GM12878 (cell line): ENCODE measurements around the gene ZNF331. TPM values are rescaled to one million over a fixed set of nuclear protein-coding genes. Genes with fewer than 3 reads are reported as not detected.

ENCODE experiments used
- ATAC-seq: fragments of 200-7000 bp; cut with Tn5 transposase; 3 replicates; pipeline ENCODE4 v1.9.1; 2020; ENCODE audit warnings: mild to moderate bottlenecking, moderate library complexity
- BruUV-seq: library from RNA; stranded (reverse); fragments of 400-500 nt; replicated peaks from 2 replicates; lab custom pipeline; 2021; lab: Mats Ljungman, UMichigan
- CTCF ChIA-PET: fragments of 300-600 bp; sonication (Branson Sonifier 250); formaldehyde crosslinking; extraction: SDS; loops from one replicate; lab custom pipeline; 2021; ENCODE audit warnings: inconsistent platforms; lab: Yijun Ruan, JAX
- POLR2A ChIA-PET: fragments of 350-600 bp; formaldehyde crosslinking; extraction: SDS; loops from one replicate; lab custom pipeline; 2021; ENCODE audit warnings: inconsistent platforms; lab: Charles Lee
- RAD21 ChIA-PET: fragments of 300-600 bp; sonication (Branson Sonifier 250); formaldehyde crosslinking; loops from one replicate; lab custom pipeline; 2023; ENCODE audit warnings: antibody characterized with exemption; ENCODE audit not compliant: unreplicated experiment; lab: Charles Lee
- SMC1A ChIA-PET: fragments of 300-600 bp; sonication (Branson Sonifier 250); formaldehyde crosslinking; loops from one replicate; lab custom pipeline; 2023; ENCODE audit not compliant: unreplicated experiment, uncharacterized antibody; lab: Charles Lee
- DNase-seq: peaks from one replicate; pipeline ENCODE4 v3.0.0-alpha.2; 2011; ENCODE audit warnings: low read depth, low spot score
- FAIRE-seq: peaks from 3 replicates; lab custom pipeline; 2011; peaks lifted over from hg19 to GRCh38; lab: Jason Lieb, UNC
- H2AFZ ChIP-seq: 2 replicates; pipeline ENCODE4 v1.6.0; 2011; ENCODE audit warnings: low read depth, low read length, control low read depth; ENCODE audit not compliant: control insufficient read depth
- H3K27ac ChIP-seq: 2 replicates; pipeline ENCODE4 v1.5.1; 2011; ENCODE audit warnings: control low read depth; ENCODE audit not compliant: control insufficient read depth, insufficient read depth
- H3K27me3 ChIP-seq, 2 experiments: replicated peaks in 1 of 2; 2 replicates each; pipeline versions ENCODE4 v1.6.0 to v1.6.1; 2011; ENCODE audit warnings: low read length in 1 of 2; ENCODE audit not compliant: control insufficient read depth in 2 of 2, insufficient read depth in 2 of 2
- H3K36me3 ChIP-seq, 2 experiments: 2 replicates each; pipeline ENCODE4 v1.5.1; 2011; ENCODE audit warnings: low read length in 1 of 2; ENCODE audit not compliant: control insufficient read depth in 2 of 2, insufficient read depth in 2 of 2
- H3K4me1 ChIP-seq: 2 replicates; pipeline ENCODE4 v1.6.1; 2011; ENCODE audit warnings: mild to moderate bottlenecking, low read length, moderate library complexity, mixed read lengths; ENCODE audit not compliant: control insufficient read depth, insufficient read depth
- H3K4me2 ChIP-seq: 2 replicates; pipeline ENCODE4 v1.6.0; 2011; ENCODE audit warnings: control low read depth; ENCODE audit not compliant: control insufficient read depth, insufficient read depth
- H3K4me3 ChIP-seq: fragments of 200-600 bp; sonication (generic); 2 replicates; pipeline ENCODE4 v1.5.1; 2016
- H3K79me2 ChIP-seq: 2 replicates; pipeline ENCODE4 v1.6.0; 2011; ENCODE audit warnings: low read length; ENCODE audit not compliant: control insufficient read depth, insufficient read depth
- H3K9ac ChIP-seq: 2 replicates; pipeline ENCODE4 v1.8.0; 2011; ENCODE audit warnings: low read length, control low read depth, mixed read lengths; ENCODE audit not compliant: control insufficient read depth, insufficient read depth
- H3K9me3 ChIP-seq: replicated peaks from 3 replicates; pipeline ENCODE4 v1.5.1; 2011; ENCODE audit warnings: mild to moderate bottlenecking, low read length; ENCODE audit not compliant: control insufficient read depth, insufficient read depth
- H4K20me1 ChIP-seq: 2 replicates; pipeline ENCODE4 v1.6.0; 2011; ENCODE audit not compliant: control insufficient read depth, insufficient read depth
- ELK1 ChIP-seq: IDR thresholded peaks from 2 replicates; pipeline ENCODE4 v1.6.1; 2012; ENCODE audit warnings: low read depth, low read length, improper control_type of control experiment
- GABPA ChIP-seq: IDR thresholded peaks from 2 replicates; pipeline ENCODE4 v1.6.1; 2014; ENCODE audit warnings: antibody characterized with exemption, low read depth, mild to moderate bottlenecking, inconsistent platforms
- MEF2B ChIP-seq: fragments of 450-650 bp; IDR thresholded peaks from 2 replicates; pipeline ENCODE4 v1.6.1; 2018; ENCODE audit warnings: mild to moderate bottlenecking, moderate library complexity; ENCODE audit not compliant: partially characterized antibody, poor library complexity, severe bottlenecking
- MLLT1 ChIP-seq: fragments of 450-650 bp; IDR thresholded peaks from 2 replicates; pipeline ENCODE4 v1.6.1; 2016; ENCODE audit warnings: mild to moderate bottlenecking
- NKRF ChIP-seq: fragments of 450-650 bp; conservative IDR thresholded peaks from 2 replicates; pipeline ENCODE4 v1.6.1; 2017; ENCODE audit warnings: mild to moderate bottlenecking, moderate library complexity
- PAX8 ChIP-seq: fragments of 450-650 bp; IDR thresholded peaks from 2 replicates; pipeline ENCODE4 v1.6.1; 2017; ENCODE audit warnings: mild to moderate bottlenecking, moderate library complexity
- RB1 ChIP-seq: fragments of 450-650 bp; formaldehyde crosslinking; IDR thresholded peaks from 2 replicates; pipeline ENCODE4 v1.6.1; 2017; ENCODE audit warnings: mild to moderate bottlenecking, borderline replicate concordance
- SMC3 ChIP-seq: IDR thresholded peaks from 2 replicates; pipeline ENCODE4 v1.6.1; 2011; ENCODE audit warnings: low read length, improper control_type of control experiment, borderline replicate concordance
- SREBF1 ChIP-seq: IDR thresholded peaks from 2 replicates; pipeline ENCODE4 v1.6.1; 2012; ENCODE audit warnings: mild to moderate bottlenecking, low read length
- ZNF384 ChIP-seq: IDR thresholded peaks from 2 replicates; pipeline ENCODE4 v1.6.1; 2012; ENCODE audit warnings: low read depth, mild to moderate bottlenecking, low read length, improper control_type of control experiment, borderline replicate concordance
- ZNF622 ChIP-seq: fragments of 450-650 bp; IDR thresholded peaks from 2 replicates; pipeline ENCODE4 v1.6.1; 2017; ENCODE audit warnings: mild to moderate bottlenecking, inconsistent platforms
- ZSCAN29 ChIP-seq: fragments of 450-650 bp; IDR thresholded peaks from 2 replicates; pipeline ENCODE4 v1.6.1; 2017; ENCODE audit warnings: mild to moderate bottlenecking, moderate library complexity
- WGBS: methylation state at CpG from one replicate; pipeline ENCODE4 v1.1.6; 2016; ENCODE audit warnings: low lambda C conversion rate; ENCODE audit not compliant: insufficient replicate concordance, insufficient coverage; ENCODE audit errors: missing lambda C conversion rate; 5-methylcytosine and 5-hydroxymethylcytosine counted together
- in situ Hi-C: fragments of 300-500 bp; cut with MboI; formaldehyde crosslinking; loops from 9 replicates; pipeline ENCODE4 v1.14.3; 2018; ENCODE audit warnings: mixed read lengths
- intact Hi-C: fragments of 100-400 bp; cut with micrococcal nuclease; formaldehyde crosslinking; loops from one replicate; pipeline ENCODE4 v1.14.2; 2022; ENCODE audit not compliant: unreplicated experiment
- polyA plus RNA-seq, 11 experiments: library from polyadenylated mRNA; depleted of rRNA in 4 of 11; unstranded in 6 of 11; stranded (reverse) in 5 of 11; fragments of >200 nt; fragmentation: Nextera tagmentation in 4 of 11; fragmentation: Illumina TruSeq in 1 of 11; extraction: Ambion mirVana in 4 of 11; extraction: Trizol in 1 of 11; gene quantifications; 1 replicate in 1 of 11; 2 replicates in 10 of 11; pipeline versions ENCODE4 v1.2.1 to v1.2.3, GENCODE V29; 2011 to 2016; ENCODE audit warnings: inconsistent platforms in 2 of 11, missing spikeins in 2 of 11, low read depth in 1 of 11
- total RNA-seq, 4 experiments: library from RNA; depleted of rRNA in 3 of 4; stranded (reverse); fragments of >200 nt in 3 of 4; fragmentation: Illumina TruSeq in 1 of 4; extraction: Trizol in 1 of 4; gene quantifications; 2 replicates each; pipeline versions ENCODE4 v1.2.1 to v1.2.3, GENCODE V29; 2013 to 2021

ZNF331 gene
- total and polyA plus RNA-seq, 10 of the 15 experiments (the other 5 are each of a cell fraction or from before 2014, with no cell fraction given), result 2.6 to 11.5 (median 5.3) TPM

- no peak for ATAC-seq
- Histone ChIP-seq H3K4me2 (peak overlapping the region; percentile 54), H3K27me3 (no peaks in the 10 kb centered on the region), H3K36me3 (peaks cover 0 to 3% of the 10 kb centered on the region in 2 experiments; a peak in 1 of 4 replicates), H4K20me1 (no peaks in the 10 kb centered on the region), H3K4me1 (no peaks in the 10 kb centered on the region), H2AFZ (peak overlapping the region; percentile 90), H3K4me3 (peak overlapping the region; percentile 73), H3K9ac (peak overlapping the region; percentile 69; the same call in 1 of the 2 replicates), H3K9me3 (no peaks in the 10 kb centered on the region; the same call in 2 of the 3 replicates), H3K79me2 (peaks cover 6% of the 10 kb centered on the region), H3K27ac (peak overlapping the region; percentile 64; the same call in 1 of the 2 replicates)
- 62% methylated on average over 35 of the region's 36 CpGs for WGBS
- BruUV-seq, result TSS peak; percentile 74
- intact Hi-C loops (no loop called here), in situ Hi-C loops (no loop called here)
- TF ChIP-seq MLLT1 (peak; percentile 24; the same call in 1 of the 2 replicates), MEF2B (no peak)
- CTCF ChIA-PET, result interaction anchor here (1.3 kb wide), 1 partner anchor 15 kb away, joined by 3 read pairs; no protein-coding TSS in a partner anchor
- no peak for DNase-seq
- SMC1A ChIA-PET, result interaction anchor here (1.1 kb wide), 1 partner anchor 11 kb away, joined by 3 read pairs; no protein-coding TSS in a partner anchor
- RAD21 ChIA-PET, result no interaction called here
- FAIRE-seq, result no peak
- POLR2A ChIA-PET, result no interaction called here
Observed at GRCh38 chr19:53538378-53539109, 599 bp downstream of the ZNF331 start.

GRCh38 chr19:53540091-53540490 is 2.1 kb downstream of the ZNF331 start:
- Histone ChIP-seq H3K9me3 (no peaks in the 10 kb centered on the region; the same call in 2 of the 3 replicates), H4K20me1 (no peaks in the 10 kb centered on the region), H3K4me1 (no peaks in the 10 kb centered on the region), H3K27me3 (no peaks in the 10 kb centered on the region), H3K4me2 (no peak overlapping the region), H3K9ac (no peak overlapping the region), H3K27ac (no peak overlapping the region), H3K4me3 (no peak overlapping the region), H2AFZ (no peak overlapping the region), H3K79me2 (peaks cover 6% of the 10 kb centered on the region), H3K36me3 (peaks cover 0 to 3% of the 10 kb centered on the region in 2 experiments; a peak in 1 of 4 replicates)
- WGBS, result 74% methylated on average over 4 of the region's 4 CpGs
- BruUV-seq, result no TSS peak
- in situ Hi-C loops (no loop called here), intact Hi-C loops (no loop called here)
- ATAC-seq (no peak), DNase-seq (no peak), FAIRE-seq (no peak)
- ChIA-PET RAD21 (no interaction called here), POLR2A (interaction anchor here (0.6 kb wide), 1 partner anchor 992 kb away, joined by 3 read pairs; no protein-coding TSS in a partner anchor), SMC1A (no interaction called here), CTCF (no interaction called here)
- TF ChIP-seq GABPA, result no peak
- no peak for TF ChIP-seq RB1
- no peak for TF ChIP-seq SMC3
- TF ChIP-seq ZNF622, result no peak
- no peak for TF ChIP-seq SREBF1
- no peak for TF ChIP-seq ZNF384
- TF ChIP-seq ZSCAN29, result no peak
- no peak for TF ChIP-seq PAX8
- no peak for TF ChIP-seq NKRF
- TF ChIP-seq ELK1, result no peak
